Panc1 (cell line): ENCODE results near the gene TSPAN5. TPM values are rescaled to one million over a fixed set of nuclear protein-coding genes. Genes with fewer than 3 reads are reported as not detected.

Experiments used
- ATAC-seq: fragments of 200-7000 bp; cut with Tn5 transposase; 2 replicates; pipeline ENCODE4 v1.9.1; 2020; ENCODE audit warnings: mild to moderate bottlenecking, moderate library complexity
- BruUV-seq: library from RNA; stranded (reverse); fragments of 400-500 nt; replicated peaks from 2 replicates; lab custom pipeline; 2021; lab: Mats Ljungman, UMichigan
- CTCF ChIA-PET: fragments of 300-600 bp; sonication (Branson Sonifier 250); formaldehyde crosslinking; loops from one replicate; lab custom pipeline; 2022; ENCODE audit warnings: antibody characterized with exemption; lab: Charles Lee
- POLR2A ChIA-PET: fragments of 300-600 bp; sonication (Branson Sonifier 250); formaldehyde crosslinking; loops from one replicate; lab custom pipeline; 2022; ENCODE audit warnings: antibody characterized with exemption; lab: Charles Lee
- DNase-seq: peaks from one replicate; pipeline ENCODE4 v3.0.0-alpha.2; 2010; ENCODE audit warnings: low read depth, low spot score
- H3K27ac ChIP-seq: 2 replicates; pipeline ENCODE4 v1.5.1; 2011; ENCODE audit warnings: mild to moderate bottlenecking, low read length, inconsistent platforms
- H3K27me3 ChIP-seq: fragments of 200-500 bp; sonication (Bioruptor generic); 2 replicates; pipeline ENCODE4 v1.6.0; 2014; ENCODE audit warnings: low read length, inconsistent platforms; ENCODE audit not compliant: control insufficient read depth, insufficient read depth
- H3K36me3 ChIP-seq: fragments of 200-500 bp; sonication (Bioruptor generic); 2 replicates; pipeline ENCODE4 v1.5.1; 2014; ENCODE audit warnings: inconsistent platforms, mild to moderate bottlenecking, low read length, moderate library complexity; ENCODE audit not compliant: control insufficient read depth, insufficient read depth
- H3K4me1 ChIP-seq: 2 replicates; pipeline ENCODE4 v1.5.1; 2011; ENCODE audit warnings: inconsistent platforms, mild to moderate bottlenecking, low read length, moderate library complexity; ENCODE audit not compliant: control insufficient read depth, insufficient read depth
- H3K4me3 ChIP-seq, 2 experiments: 2 replicates each; pipeline ENCODE4 v1.5.1; 2011 to 2012; ENCODE audit warnings: low read depth in 2 of 2, low read length in 2 of 2, mild to moderate bottlenecking in 2 of 2, inconsistent platforms in 1 of 2, moderate library complexity in 1 of 2
- H3K9me3 ChIP-seq: fragments of 200-500 bp; sonication (Bioruptor generic); 2 replicates; pipeline ENCODE4 v1.5.1; 2014; ENCODE audit warnings: low read depth, mild to moderate bottlenecking, inconsistent platforms, low read length, moderate library complexity; ENCODE audit not compliant: control insufficient read depth, insufficient read depth
- POLR2AphosphoS5 ChIP-seq: IDR thresholded peaks from 2 replicates; pipeline ENCODE4 v1.6.1; 2012; ENCODE audit warnings: mild to moderate bottlenecking, low read depth, low read length, moderate library complexity
- SIN3A ChIP-seq: IDR thresholded peaks from 2 replicates; pipeline ENCODE4 v1.6.1; 2012; ENCODE audit warnings: low read depth, mild to moderate bottlenecking, low read length, moderate library complexity, borderline replicate concordance; ENCODE audit not compliant: insufficient read depth
- TCF7L2 ChIP-seq: IDR thresholded peaks from 2 replicates; pipeline ENCODE4 v1.6.1; 2011; ENCODE audit warnings: mild to moderate bottlenecking, low read depth, low read length, inconsistent platforms
- in situ Hi-C: cut with HindIII; loops from 2 replicates; pipeline ENCODE4 v1.10.0; 2016; ENCODE audit warnings: low sequenced_read_pairs, low pct_unique_long_range_greater_than_20kb
- intact Hi-C: fragments of 100-400 bp; cut with micrococcal nuclease; formaldehyde crosslinking; loops from one replicate; pipeline ENCODE4 v1.10.0; 2022; ENCODE audit not compliant: unreplicated experiment
- total RNA-seq: library from RNA; stranded (reverse); gene quantifications from one replicate; pipeline ENCODE4 v1.2.1, GENCODE V29; 2021; ENCODE audit not compliant: unreplicated experiment
- TF ChIP-seq, protein P1 (sequence below): fragments of 450-650 bp; IDR thresholded peaks from 2 replicates; pipeline ENCODE4 v1.5.1; 2017; ENCODE audit warnings: mild to moderate bottlenecking
- TF ChIP-seq, protein P2 (sequence below), 2 experiments: IDR thresholded peaks; 2 replicates each; pipeline ENCODE4 v1.6.1; 2011 to 2012; ENCODE audit warnings: low read depth in 2 of 2, control low read depth in 1 of 2, low read length in 1 of 2, mild to moderate bottlenecking in 1 of 2, moderate library complexity in 1 of 2; ENCODE audit not compliant: insufficient read depth in 1 of 2

The TSPAN5 gene
- total RNA-seq, 1 experiment from 2014 or later, result 61.9 TPM

DNA sequence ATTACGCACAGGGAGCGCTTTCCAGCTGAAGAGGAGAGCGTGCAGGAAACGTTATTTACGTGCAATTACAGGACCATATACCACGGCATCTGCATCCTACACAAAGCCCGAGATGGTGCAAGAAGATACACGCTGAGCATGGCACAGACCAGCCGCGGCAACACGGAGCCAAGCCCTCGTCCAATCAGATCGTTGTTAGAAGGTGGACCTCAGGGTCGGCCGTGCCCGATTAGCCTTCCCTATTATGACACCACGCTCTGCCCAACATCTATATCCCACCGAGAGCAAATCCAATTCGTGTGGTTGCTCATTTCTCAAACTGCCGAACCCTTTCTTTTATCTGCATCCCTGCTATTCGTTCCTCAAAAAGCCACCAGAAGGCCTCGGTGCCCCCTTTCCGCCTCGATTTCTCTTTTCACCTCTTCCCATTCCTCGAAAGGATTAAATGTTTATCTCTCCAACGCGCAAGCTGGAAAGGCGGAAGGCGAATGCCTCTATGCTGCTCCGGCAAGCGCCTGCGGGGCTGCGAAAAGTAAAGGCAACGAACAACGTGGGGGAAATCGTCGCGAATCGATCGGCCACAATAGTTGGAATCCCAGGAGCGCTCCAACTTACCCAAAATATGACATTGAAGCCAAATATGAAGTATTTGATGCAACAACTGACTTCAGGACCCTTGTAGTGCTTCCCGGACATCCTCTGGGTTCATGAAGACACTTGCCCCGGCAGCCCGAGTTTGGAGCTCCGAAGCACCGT lies 702 bp downstream of the TSPAN5 start:
- Histone ChIP-seq H3K4me1 (peaks cover 35% of the 10 kb centered on the region), H3K9me3 (no peaks in the 10 kb centered on the region), H3K27ac (peak overlapping the region; percentile 89), H3K27me3 (no peaks in the 10 kb centered on the region), H3K4me3 (peak overlapping the region; percentile 78 to 89), H3K36me3 (peaks cover 4% of the 10 kb centered on the region; the same call in 1 of the 2 replicates)
- no TSS peak for BruUV-seq
- no peak for DNase-seq
- ATAC-seq, result peak; percentile 67
- intact Hi-C loops (loop anchor here (10.0 kb wide), 2 partner anchors 177 to 193 kb away; no protein-coding TSS in a partner anchor), in situ Hi-C loops (no loop called here)
- CTCF ChIA-PET, result interaction anchor here (0.7 to 1.0 kb wide), 2 partner anchors 88 to 190 kb away, joined by 5 to 7 read pairs; no protein-coding TSS in a partner anchor
- POLR2A ChIA-PET, result interaction anchor here (0.6 to 1.1 kb wide), 5 partner anchors 20 to 1393 kb away, joined by 3 to 10 read pairs (median 4); partner anchors contain the start of gene EIF4E
- TF ChIP-seq POLR2AphosphoS5 (no peak), TCF7L2 (no peak)

DNA sequence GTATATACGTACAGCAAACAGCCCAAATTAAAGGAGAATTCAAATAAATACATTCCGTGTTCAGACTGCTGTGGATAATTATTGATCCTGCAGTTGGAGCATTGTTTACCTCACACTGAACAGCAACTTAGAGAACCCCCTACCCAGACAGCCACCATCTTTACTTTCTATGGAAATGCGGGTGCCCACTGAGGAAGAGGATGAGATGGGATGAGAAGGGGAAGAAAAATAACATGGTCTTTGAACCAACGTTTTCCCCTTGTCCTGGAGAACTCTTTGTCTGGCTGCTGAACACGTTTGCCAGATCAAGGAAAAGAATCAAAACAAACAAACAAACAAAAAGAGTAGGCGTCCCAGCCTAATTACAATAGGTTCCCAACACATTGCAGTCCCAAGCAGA lies 1.5 kb downstream of the TSPAN5 start:
- no TSS peak for BruUV-seq
- CTCF ChIA-PET, result no interaction called here
- H3K27me3 ChIP-seq, result no peaks in the 10 kb centered on the region
- peaks cover 39% of the 10 kb centered on the region for H3K4me1 ChIP-seq
- H3K27ac ChIP-seq, result peak overlapping the region; percentile 89
- TF ChIP-seq, protein P1, sequence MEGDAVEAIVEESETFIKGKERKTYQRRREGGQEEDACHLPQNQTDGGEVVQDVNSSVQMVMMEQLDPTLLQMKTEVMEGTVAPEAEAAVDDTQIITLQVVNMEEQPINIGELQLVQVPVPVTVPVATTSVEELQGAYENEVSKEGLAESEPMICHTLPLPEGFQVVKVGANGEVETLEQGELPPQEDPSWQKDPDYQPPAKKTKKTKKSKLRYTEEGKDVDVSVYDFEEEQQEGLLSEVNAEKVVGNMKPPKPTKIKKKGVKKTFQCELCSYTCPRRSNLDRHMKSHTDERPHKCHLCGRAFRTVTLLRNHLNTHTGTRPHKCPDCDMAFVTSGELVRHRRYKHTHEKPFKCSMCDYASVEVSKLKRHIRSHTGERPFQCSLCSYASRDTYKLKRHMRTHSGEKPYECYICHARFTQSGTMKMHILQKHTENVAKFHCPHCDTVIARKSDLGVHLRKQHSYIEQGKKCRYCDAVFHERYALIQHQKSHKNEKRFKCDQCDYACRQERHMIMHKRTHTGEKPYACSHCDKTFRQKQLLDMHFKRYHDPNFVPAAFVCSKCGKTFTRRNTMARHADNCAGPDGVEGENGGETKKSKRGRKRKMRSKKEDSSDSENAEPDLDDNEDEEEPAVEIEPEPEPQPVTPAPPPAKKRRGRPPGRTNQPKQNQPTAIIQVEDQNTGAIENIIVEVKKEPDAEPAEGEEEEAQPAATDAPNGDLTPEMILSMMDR, result no peak
- TF ChIP-seq TCF7L2, result no peak
- TF ChIP-seq, protein P2, sequence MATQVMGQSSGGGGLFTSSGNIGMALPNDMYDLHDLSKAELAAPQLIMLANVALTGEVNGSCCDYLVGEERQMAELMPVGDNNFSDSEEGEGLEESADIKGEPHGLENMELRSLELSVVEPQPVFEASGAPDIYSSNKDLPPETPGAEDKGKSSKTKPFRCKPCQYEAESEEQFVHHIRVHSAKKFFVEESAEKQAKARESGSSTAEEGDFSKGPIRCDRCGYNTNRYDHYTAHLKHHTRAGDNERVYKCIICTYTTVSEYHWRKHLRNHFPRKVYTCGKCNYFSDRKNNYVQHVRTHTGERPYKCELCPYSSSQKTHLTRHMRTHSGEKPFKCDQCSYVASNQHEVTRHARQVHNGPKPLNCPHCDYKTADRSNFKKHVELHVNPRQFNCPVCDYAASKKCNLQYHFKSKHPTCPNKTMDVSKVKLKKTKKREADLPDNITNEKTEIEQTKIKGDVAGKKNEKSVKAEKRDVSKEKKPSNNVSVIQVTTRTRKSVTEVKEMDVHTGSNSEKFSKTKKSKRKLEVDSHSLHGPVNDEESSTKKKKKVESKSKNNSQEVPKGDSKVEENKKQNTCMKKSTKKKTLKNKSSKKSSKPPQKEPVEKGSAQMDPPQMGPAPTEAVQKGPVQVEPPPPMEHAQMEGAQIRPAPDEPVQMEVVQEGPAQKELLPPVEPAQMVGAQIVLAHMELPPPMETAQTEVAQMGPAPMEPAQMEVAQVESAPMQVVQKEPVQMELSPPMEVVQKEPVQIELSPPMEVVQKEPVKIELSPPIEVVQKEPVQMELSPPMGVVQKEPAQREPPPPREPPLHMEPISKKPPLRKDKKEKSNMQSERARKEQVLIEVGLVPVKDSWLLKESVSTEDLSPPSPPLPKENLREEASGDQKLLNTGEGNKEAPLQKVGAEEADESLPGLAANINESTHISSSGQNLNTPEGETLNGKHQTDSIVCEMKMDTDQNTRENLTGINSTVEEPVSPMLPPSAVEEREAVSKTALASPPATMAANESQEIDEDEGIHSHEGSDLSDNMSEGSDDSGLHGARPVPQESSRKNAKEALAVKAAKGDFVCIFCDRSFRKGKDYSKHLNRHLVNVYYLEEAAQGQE (IDR thresholded peaks at IDR 0.05; ENCODE audit: insufficient read depth in 1 of 2, low read depth in 2 of 2, low read length in 1 of 2), result no peak
- no peak for TF ChIP-seq SIN3A
- no peak for TF ChIP-seq POLR2AphosphoS5
- intact Hi-C loops, result loop anchor here (10.0 kb wide), 2 partner anchors 178 to 192 kb away; no protein-coding TSS in a partner anchor
- DNase-seq (no peak), ATAC-seq (no peak)
- in situ Hi-C loops, result no loop called here
- POLR2A ChIA-PET, result no interaction called here
- H3K36me3 ChIP-seq, result peaks cover 4% of the 10 kb centered on the region; the same call in 1 of the 2 replicates
- peak overlapping the region; percentile 78 to 89 for H3K4me3 ChIP-seq
- H3K9me3 ChIP-seq, result no peaks in the 10 kb centered on the region
